Progenitor cell of endocrine pancreas (in vitro differentiated cells): Measurements from ENCODE around the gene CCDC178. TPM values are rescaled to one million over a fixed set of nuclear protein-coding genes. Genes with fewer than 3 reads are reported as not detected.

ENCODE experiments used
- DNase-seq: peaks from one replicate; pipeline ENCODE4 v3.0.0; 2021; ENCODE audit warnings: low spot score; ENCODE audit not compliant: unreplicated experiment
- H3K27ac Mint-ChIP-seq: 2 replicates; pipeline ENCODE4 v1.8.0; 2021; ENCODE audit warnings: mild to moderate bottlenecking, moderate library complexity, mixed read lengths
- H3K27me3 Mint-ChIP-seq: 2 replicates; pipeline ENCODE4 v1.8.0; 2021; ENCODE audit warnings: mixed read lengths
- H3K36me3 Mint-ChIP-seq: 2 replicates; pipeline ENCODE4 v1.8.0; 2022; ENCODE audit warnings: mixed read lengths; ENCODE audit not compliant: insufficient read depth
- H3K4me1 Mint-ChIP-seq: 2 replicates; pipeline ENCODE4 v1.8.0; 2021; ENCODE audit warnings: low read depth, mixed read lengths
- H3K4me3 Mint-ChIP-seq: 2 replicates; pipeline ENCODE4 v1.8.0; 2021; ENCODE audit warnings: low read depth, mild to moderate bottlenecking, moderate library complexity, mixed read lengths
- H3K9me3 Mint-ChIP-seq: 2 replicates; pipeline ENCODE4 v1.8.0; 2021; ENCODE audit warnings: low read depth, mixed read lengths
- CTCF ChIP-seq: fragments of 200-600 bp; sonication (generic); IDR thresholded peaks from one replicate; pipeline ENCODE4 v1.5.0; 2021; ENCODE audit warnings: antibody characterized with exemption, mild to moderate bottlenecking; ENCODE audit not compliant: unreplicated experiment
- total RNA-seq: library from RNA; stranded (reverse); gene quantifications from 2 replicates; pipeline ENCODE4 v1.2.1, GENCODE V29; 2021

CCDC178 gene
- total RNA-seq, 1 donor from 2014 or later = not detected

DNA sequence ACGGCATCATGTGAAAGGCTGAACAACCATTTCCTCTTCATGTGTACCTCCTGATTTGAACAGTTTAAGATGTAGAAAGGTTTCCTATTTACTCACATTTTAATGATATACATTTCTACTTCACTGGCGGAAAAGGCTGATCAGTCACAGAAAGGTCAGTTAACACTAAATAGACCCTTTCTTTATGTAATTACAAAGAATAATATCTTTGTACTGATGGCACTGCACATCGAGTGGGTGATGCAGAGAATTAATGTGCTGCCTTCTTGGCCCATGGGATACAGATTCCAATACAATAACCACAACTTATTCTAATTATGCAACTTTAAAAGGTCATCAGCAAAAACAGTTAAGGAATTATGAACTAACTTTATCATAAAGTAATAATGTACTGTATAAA, 339.2 kb downstream of the CCDC178 start:
- TF ChIP-seq CTCF = no peak
- Mint-ChIP-seq H3K27me3 (no peaks in the 10 kb centered on the region), H3K36me3 (no peaks in the 10 kb centered on the region), H3K9me3 (no peaks in the 10 kb centered on the region), H3K4me3 (no peak overlapping the region), H3K4me1 (peaks cover 1% of the 10 kb centered on the region), H3K27ac (no peak overlapping the region)
- DNase-seq = no peak

DNA sequence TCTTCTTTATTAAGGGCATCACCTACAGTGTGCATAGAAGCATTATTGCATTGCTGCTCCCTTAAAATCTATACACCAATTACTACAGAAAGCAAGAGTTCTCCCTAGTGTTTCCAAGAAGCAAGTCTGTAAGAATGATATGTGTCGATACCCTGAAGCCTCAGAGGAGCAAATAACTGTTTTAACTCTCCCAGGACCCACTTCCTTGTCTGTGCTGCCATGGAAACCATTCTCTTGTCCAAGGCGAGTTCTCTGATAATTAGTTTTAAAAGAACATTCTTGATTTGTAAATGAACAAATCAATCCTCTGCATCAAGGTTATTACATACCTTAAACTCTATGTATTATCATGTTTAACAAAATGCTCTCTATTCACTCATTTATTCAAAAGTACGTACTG, 340.9 kb downstream of the CCDC178 start:
- no peak for TF ChIP-seq CTCF
- Mint-ChIP-seq H3K27ac (no peak overlapping the region), H3K4me1 (peaks cover 1% of the 10 kb centered on the region), H3K27me3 (no peaks in the 10 kb centered on the region), H3K36me3 (no peaks in the 10 kb centered on the region), H3K9me3 (no peaks in the 10 kb centered on the region), H3K4me3 (no peak overlapping the region)
- no peak for DNase-seq

- no peak for DNase-seq
- H3K36me3 Mint-ChIP-seq = no peaks in the 10 kb centered on the region
Measured at GRCh38 chr18:33097126-33097525, 343.4 kb downstream of the CCDC178 start.

DNA sequence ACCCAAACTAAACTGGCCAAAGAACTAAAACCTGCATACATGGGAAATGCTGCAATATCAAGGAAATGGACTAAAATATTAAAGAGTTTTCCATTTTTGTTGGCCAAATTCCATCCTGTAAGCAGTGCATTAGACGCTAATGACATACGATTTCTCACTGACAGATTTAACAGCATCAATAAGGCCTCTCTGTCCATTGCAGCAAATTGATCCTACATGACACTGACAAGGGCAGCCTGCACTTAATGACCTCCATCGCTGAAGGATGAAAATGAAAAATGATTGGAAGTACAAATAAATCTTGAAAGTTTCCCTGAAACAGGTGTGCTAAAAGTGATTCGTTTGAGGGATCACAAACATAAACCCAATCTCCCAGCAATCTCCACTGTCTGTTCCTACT, 350.1 kb downstream of the CCDC178 start:
- Mint-ChIP-seq H3K4me3 (no peak overlapping the region), H3K36me3 (no peaks in the 10 kb centered on the region), H3K4me1 (no peaks in the 10 kb centered on the region), H3K27ac (no peak overlapping the region), H3K27me3 (no peaks in the 10 kb centered on the region), H3K9me3 (no peaks in the 10 kb centered on the region)
- no peak for DNase-seq
- no peak for TF ChIP-seq CTCF

More at GRCh38 chr18:33097126-33097525, 343.4 kb downstream of the CCDC178 start:
- Mint-ChIP-seq H3K9me3 (no peaks in the 10 kb centered on the region), H3K27ac (no peak overlapping the region), H3K27me3 (no peaks in the 10 kb centered on the region), H3K4me3 (no peak overlapping the region), H3K4me1 (peaks cover 1% of the 10 kb centered on the region)
- no peak for TF ChIP-seq CTCF

- H3K4me1 Mint-ChIP-seq = no peaks in the 10 kb centered on the region
- no peak for TF ChIP-seq CTCF
- no peak overlapping the region for H3K27ac Mint-ChIP-seq
- H3K27me3 Mint-ChIP-seq = no peaks in the 10 kb centered on the region
- peaks cover 8% of the 10 kb centered on the region for H3K9me3 Mint-ChIP-seq
- H3K4me3 Mint-ChIP-seq = no peak overlapping the region
- H3K36me3 Mint-ChIP-seq = no peaks in the 10 kb centered on the region
- DNase-seq = no peak
Measured at GRCh38 chr18:33076601-33077000, 363.9 kb downstream of the CCDC178 start.
